GM10266 (cell line): ENCODE measurements around the gene PIGQ.

ENCODE experiments used
- DNase-seq: peaks from one replicate; pipeline ENCODE4 v3.0.0; 2012; ENCODE audit errors: extremely low spot score
- TF ChIP-seq, protein P1 (sequence below): IDR thresholded peaks from 2 replicates; pipeline ENCODE4 v1.5.1; 2012; ENCODE audit warnings: mild to moderate bottlenecking, low read depth; ENCODE audit not compliant: control insufficient read depth, insufficient read depth; ENCODE audit errors: missing control alignments

The PIGQ gene

DNA sequence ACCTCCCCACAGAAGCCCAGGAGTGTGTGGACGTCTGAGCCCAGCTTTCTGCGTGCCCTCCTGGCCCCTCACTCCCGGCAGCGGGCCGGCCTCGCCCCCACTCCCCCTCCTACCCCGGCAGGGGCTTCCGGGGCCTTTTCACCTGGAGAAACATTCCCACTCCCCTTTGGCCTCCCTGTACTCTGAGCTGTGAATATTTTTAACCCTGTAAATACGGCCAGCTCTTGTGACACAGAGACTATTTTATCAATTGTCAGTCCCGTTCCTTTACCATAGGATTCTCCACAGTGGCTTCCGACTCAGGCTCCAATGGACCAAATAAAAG lies 15.5 kb upstream of the PIGQ start:
- no peak for DNase-seq

DNA sequence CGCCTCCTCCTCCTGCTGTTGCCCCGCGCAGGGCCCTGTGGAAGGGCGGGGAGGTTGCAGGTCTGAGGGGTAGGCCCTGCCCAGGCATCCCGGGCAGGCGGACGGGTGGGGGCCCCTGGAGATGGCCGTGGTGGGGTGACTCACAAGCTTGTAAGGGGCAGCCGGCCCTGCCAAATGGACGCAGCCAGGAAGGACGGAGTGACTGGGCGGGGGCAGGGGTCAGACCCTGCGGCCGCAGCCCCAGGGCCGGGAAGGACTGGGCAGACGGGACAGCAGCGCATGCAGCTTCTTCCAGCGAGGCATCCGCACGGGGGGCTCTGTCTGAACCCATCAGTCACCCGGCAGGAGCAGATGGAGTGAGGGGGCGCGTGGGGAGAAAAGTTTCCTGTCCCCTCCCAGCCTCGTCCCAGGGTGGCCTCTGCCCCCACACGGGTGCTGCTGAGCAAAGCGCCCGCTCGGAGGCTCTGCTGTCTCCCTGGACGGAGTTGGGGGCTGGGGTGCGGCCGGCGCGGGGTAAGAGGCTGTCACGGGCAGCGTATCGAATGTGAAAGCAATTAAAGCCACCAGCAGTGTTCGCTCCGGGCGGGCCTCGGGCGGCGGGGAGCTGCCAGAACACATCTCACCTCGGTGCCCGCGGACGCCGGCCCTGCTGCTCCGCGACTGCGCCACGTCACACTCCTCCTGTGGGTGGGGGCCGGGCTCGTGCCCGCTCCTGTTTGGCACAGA lies 15.0 kb upstream of the PIGQ start:
- TF ChIP-seq, protein P1, sequence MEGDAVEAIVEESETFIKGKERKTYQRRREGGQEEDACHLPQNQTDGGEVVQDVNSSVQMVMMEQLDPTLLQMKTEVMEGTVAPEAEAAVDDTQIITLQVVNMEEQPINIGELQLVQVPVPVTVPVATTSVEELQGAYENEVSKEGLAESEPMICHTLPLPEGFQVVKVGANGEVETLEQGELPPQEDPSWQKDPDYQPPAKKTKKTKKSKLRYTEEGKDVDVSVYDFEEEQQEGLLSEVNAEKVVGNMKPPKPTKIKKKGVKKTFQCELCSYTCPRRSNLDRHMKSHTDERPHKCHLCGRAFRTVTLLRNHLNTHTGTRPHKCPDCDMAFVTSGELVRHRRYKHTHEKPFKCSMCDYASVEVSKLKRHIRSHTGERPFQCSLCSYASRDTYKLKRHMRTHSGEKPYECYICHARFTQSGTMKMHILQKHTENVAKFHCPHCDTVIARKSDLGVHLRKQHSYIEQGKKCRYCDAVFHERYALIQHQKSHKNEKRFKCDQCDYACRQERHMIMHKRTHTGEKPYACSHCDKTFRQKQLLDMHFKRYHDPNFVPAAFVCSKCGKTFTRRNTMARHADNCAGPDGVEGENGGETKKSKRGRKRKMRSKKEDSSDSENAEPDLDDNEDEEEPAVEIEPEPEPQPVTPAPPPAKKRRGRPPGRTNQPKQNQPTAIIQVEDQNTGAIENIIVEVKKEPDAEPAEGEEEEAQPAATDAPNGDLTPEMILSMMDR, result no peak
- no peak for DNase-seq

More for the DNA sequence above, 15.5 kb upstream of the PIGQ start:
- TF ChIP-seq, protein P1, result no peak

DNA sequence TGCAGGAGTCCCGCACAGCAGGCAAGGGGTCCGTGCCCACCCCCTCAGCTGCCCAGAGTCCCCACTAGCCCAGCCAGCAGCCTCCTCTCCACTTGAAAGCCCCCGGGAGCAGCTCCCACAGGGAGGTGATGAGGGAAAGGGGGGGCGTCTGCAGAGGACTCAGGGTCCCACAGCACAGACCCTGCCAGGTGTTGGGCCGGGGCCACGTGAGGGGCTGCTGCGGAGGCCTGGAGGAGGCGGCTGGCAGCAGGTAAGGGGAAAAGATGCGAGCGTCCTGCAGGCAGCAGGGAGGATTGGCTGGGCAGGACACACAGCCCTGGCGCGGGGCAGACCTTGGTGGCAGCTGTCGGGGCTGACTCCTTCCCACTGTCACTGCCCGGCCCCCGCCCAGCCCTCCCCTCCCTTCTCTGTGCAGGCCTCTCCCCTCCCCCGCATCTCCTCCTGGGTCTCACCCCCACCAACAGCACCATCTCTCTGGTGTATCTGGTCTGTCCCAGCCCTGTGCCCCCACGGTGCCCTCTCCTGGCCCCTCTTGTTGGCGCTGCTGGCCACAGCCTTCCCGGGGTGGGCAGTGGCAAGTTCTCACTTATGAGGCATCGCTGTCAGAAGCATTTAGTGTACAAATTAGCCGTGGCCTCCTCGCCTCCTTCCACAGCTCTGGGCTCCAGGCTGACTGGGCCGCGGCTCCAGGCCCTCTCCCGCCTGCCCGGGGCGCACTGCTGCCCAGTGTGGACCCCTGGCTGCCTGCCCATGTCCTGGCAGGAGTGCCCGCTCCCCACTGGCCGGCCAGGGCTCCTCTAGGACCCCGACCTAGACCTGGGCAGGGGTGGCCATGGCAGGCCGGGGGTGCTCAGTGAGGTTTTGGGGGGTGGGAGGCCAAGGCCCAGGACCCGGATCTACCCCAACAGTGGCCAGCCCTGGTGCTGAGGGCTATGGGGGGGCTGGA lies 14.0 kb upstream of the PIGQ start:
- DNase-seq, result no peak
- TF ChIP-seq, protein P1, result no peak

DNA sequence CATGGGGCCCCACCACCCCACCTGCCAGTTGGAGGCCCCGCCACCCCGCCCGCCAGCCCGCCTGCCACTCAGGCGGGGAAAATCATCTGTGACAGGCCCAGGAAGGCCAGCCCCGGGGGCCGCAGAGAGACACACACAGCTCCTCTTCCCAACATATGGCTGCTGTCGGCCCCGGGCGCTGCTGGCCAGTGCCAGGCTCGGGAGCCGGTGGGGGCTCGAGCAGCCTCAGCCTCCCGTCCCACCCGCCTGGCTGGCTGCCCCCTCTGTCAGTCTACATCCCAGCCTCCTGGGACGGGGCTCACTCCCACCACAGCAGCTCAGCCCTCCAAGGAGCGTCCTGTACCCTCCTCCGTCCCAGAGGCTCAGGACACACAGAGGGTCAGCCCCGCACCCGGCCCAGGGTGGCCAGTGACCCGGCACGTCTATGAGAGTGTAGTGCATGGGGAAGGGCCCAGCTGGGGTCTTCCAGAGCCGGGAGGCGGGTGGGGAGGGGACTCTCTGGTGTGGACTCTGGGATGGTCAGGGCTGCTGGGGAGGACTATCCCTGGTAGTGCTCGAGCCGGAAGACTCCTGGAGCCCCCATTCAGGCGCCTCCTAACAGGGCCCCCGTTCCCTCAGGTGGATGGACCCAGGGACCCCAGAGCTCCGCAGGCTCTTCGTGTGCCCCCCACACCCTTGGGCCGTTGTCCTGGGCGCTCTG lies 13.1 kb upstream of the PIGQ start:
- TF ChIP-seq, protein P1, result no peak
- no peak for DNase-seq

DNA sequence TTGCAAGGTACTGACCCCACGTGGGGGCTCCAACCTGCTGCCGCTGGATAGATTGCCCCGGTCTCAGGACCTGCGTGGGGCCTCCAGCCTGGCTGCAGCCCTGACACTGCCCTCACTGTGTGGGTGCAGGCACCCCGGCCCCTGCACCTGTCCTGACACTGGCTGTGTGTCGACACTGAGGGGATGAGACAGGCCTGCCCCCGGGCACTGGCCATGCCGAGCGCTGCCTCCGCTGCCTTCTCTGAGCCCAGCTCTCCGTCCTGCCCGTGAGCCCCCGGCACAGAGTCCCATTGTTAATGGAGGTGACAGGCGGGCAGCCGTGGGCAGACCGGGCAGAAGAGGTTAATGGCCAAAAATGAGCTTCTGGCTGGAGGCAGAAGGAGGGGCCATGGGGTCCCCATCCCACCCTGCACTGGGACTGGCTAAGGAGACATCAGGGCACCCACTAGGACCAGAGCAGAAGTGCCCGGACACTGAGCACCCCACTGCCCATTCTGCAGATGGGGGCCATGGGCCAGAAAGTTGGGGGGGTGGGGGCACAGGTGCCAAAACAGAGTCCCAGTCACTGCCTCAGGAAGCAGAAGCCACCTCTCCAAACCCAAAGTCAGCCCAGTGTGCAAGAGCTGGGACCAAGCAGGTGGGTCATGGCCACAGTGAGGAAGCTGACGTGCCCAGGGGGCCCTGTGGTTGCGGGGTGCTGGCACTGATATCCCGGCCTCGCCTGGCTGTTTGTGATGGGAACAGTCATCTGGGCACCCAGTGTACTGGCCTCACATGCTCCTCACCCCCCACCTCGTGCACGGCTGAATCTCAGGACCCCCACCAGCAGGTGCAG lies 12.1 kb upstream of the PIGQ start:
- DNase-seq, result no peak
- TF ChIP-seq, protein P1, result no peak

DNA sequence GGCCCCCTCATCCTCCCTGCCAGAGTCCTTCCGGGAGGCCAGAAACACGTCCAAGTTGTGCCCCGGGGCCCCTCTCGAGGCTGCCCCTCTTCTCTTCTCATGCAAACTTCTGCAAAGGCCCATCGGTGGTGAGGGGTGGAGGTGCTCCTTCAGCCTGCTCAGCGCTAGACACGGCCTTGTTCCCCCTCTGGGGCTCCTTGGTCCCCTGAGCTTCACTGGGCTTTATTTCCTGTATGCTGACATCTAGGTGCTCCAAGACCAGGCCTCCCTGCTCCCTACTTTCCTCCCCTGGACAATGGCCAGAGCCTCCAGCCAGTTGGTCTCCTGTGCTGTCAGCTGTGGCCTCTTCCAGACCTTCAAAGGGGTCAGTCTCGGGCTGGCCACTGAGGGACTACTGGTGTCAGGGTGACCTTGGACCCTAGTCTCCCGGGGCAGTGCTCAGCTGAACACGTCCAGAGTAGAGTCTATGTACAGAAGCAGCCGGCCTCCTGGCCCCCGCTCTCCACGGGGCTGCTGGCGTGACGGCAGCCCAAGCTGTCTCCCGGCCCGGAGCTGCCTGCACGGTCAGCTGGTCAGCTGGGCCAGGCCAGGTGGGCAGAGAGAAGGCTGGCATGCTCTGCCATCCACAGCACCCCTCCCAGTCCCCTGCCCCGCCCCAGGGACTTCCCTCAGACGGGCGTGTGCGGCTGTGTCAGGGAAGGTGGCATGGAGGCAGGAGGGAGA lies 11.3 kb upstream of the PIGQ start:
- DNase-seq, result no peak
- TF ChIP-seq, protein P1, result no peak
